Measurements from ENCODE around the gene SLC38A7. TPM values are rescaled to one million over a fixed set of nuclear protein-coding genes. Genes with fewer than 3 reads are reported as not detected.

SLC38A7 gene
- total and polyA plus RNA-seq, 2 of the 13 experiments (the other 11 are each of a cell fraction or from before 2014, with no cell fraction given): 13.2 to 14.1 TPM

GRCh38 chr16:58713742-58714141, 29.2 kb upstream of the SLC38A7 start (continued):
- TF ChIP-seq, protein P1, sequence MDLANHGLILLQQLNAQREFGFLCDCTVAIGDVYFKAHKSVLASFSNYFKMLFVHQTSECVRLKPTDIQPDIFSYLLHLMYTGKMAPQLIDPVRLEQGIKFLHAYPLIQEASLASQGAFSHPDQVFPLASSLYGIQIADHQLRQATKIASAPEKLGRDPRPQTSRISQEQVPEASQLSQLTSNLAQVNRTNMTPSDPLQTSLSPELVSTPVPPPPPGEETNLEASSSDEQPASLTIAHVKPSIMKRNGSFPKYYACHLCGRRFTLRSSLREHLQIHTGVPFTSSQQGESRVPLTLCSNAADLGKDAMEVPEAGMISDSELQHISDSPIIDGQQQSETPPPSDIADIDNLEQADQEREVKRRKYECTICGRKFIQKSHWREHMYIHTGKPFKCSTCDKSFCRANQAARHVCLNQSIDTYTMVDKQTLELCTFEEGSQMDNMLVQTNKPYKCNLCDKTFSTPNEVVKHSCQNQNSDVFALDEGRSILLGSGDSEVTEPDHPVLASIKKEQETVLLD (CRISPR knock-in tag; IDR thresholded peaks at IDR 0.05; ENCODE audit: low read depth): no peak
- TF ChIP-seq ZNF652 (CRISPR knock-in tag; IDR thresholded peaks at IDR 0.05; ENCODE audit: borderline replicate concordance, low read depth) (no peak), ZFP41 (CRISPR knock-in tag; IDR thresholded peaks at IDR 0.05; ENCODE audit: borderline replicate concordance) (no peak)
- TF ChIP-seq, protein P2, sequence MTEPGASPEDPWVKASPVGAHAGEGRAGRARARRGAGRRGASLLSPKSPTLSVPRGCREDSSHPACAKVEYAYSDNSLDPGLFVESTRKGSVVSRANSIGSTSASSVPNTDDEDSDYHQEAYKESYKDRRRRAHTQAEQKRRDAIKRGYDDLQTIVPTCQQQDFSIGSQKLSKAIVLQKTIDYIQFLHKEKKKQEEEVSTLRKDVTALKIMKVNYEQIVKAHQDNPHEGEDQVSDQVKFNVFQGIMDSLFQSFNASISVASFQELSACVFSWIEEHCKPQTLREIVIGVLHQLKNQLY (CRISPR knock-in tag; IDR thresholded peaks at IDR 0.05): no peak

DNA sequence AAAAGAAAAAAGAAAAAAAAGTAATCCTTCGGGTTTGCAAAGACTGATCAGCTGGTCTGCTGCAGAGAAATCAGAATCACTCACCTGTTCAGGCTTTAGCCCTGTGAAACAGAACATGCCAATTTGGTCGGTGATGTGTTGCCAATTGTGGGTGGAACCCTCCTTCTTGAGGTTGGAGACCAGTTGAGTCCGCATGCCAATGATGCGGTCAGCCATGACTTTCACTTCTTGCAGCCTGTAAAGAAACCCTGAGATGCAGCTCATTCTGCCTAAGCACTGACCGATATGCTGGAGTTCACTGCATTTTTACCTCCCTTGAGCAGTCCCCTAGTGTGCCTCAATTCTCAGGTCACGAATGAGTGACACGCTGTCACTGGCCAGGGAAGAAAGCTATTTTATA, 24.8 kb upstream of the SLC38A7 start:
- no peaks in the 10 kb centered on the region for H3K9me3 ChIP-seq (ENCODE audit: low read length)
- H3K27me3 ChIP-seq (ENCODE audit: control insufficient read depth in 1 of 2, insufficient read depth in 2 of 2, low read length in 2 of 2): no peaks in the 10 kb centered on the region
- H3K4me1 ChIP-seq (ENCODE audit: insufficient read depth, low read length): peaks cover 7% of the 10 kb centered on the region
- CTCF ChIA-PET (ENCODE audit: low intra/inter-chr PET ratio, low total read pairs): no interaction called here
- in situ Hi-C loops (cut with HindIII; ENCODE audit: extremely low pct_ligation_motif_present, low pct_unique_long_range_greater_than_20kb): no loop called here
- H3K79me2 ChIP-seq (ENCODE audit: insufficient read depth, low read length): no peaks in the 10 kb centered on the region
- 96% methylated on average over 7 of the region's 7 CpGs for WGBS (ENCODE audit: low lambda C conversion rate)
- H2AFZ ChIP-seq (ENCODE audit: low read length): no peak overlapping the region
- POLR2A ChIA-PET: interaction anchor here (1.5 kb wide), 1 partner anchor 25 kb away, joined by 4 read pairs; the partner anchor contains the start of gene SLC38A7
- ATAC-seq: no peak
- no TSS peak for BruUV-seq (replicated peaks)
- no peak overlapping the region for H3K4me3 ChIP-seq (replicated peaks in 1 of 3; ENCODE audit: insufficient read depth in 1 of 3, low read depth in 2 of 3, low read length in 3 of 3)
- no peak overlapping the region for H3K9ac ChIP-seq (ENCODE audit: insufficient read depth, low read depth, low read length)
- no peaks in the 10 kb centered on the region for H4K20me1 ChIP-seq (ENCODE audit: insufficient read depth, low read length)
- TF ChIP-seq ZSCAN12 (CRISPR knock-in tag; IDR thresholded peaks at IDR 0.05): no peak
- no peak for TF ChIP-seq ZNF292 (CRISPR knock-in tag; IDR thresholded peaks at IDR 0.05; ENCODE audit: borderline replicate concordance, low read depth)
- TF ChIP-seq, protein P3, sequence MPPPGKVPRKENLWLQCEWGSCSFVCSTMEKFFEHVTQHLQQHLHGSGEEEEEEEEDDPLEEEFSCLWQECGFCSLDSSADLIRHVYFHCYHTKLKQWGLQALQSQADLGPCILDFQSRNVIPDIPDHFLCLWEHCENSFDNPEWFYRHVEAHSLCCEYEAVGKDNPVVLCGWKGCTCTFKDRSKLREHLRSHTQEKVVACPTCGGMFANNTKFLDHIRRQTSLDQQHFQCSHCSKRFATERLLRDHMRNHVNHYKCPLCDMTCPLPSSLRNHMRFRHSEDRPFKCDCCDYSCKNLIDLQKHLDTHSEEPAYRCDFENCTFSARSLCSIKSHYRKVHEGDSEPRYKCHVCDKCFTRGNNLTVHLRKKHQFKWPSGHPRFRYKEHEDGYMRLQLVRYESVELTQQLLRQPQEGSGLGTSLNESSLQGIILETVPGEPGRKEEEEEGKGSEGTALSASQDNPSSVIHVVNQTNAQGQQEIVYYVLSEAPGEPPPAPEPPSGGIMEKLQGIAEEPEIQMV (CRISPR knock-in tag; IDR thresholded peaks at IDR 0.05; ENCODE audit: low read depth): no peak
- TF ChIP-seq ZSCAN31 (CRISPR knock-in tag; IDR thresholded peaks at IDR 0.05; ENCODE audit: low read depth): no peak
- no peak for TF ChIP-seq CAMTA2 (CRISPR knock-in tag; IDR thresholded peaks at IDR 0.05; ENCODE audit: borderline replicate concordance)
- no peak for TF ChIP-seq HOXA3 (CRISPR knock-in tag; IDR thresholded peaks at IDR 0.05)
- FAIRE-seq: no peak
- H3K27ac ChIP-seq (ENCODE audit: extremely low read length, insufficient read depth, low read length): no peak overlapping the region
- DNase-seq (ENCODE audit: low spot score): no peak
- H3K4me2 ChIP-seq (ENCODE audit: low read depth, low read length): no peak overlapping the region
- intact Hi-C loops (cut with micrococcal nuclease; ENCODE audit: unreplicated experiment): no loop called here
- peaks cover 10 to 51% of the 10 kb centered on the region in 2 experiments; a peak in 4 of 5 replicates for H3K36me3 ChIP-seq (replicated peaks in 1 of 2; ENCODE audit: control insufficient read depth in 1 of 2, insufficient read depth in 2 of 2, low read length in 2 of 2)

Data from HepG2 (cell line).